GM23338 (cell line): Measurements from ENCODE around the gene TYSND1.

Experiments used
- EZH2phosphoT487 ChIP-seq: fragments of 200-600 bp; sonication (generic); IDR thresholded peaks from one replicate; pipeline ENCODE4 v1.8.1; 2018; ENCODE audit warnings: antibody characterized with exemption; ENCODE audit not compliant: unreplicated experiment
- TF ChIP-seq, protein P1 (sequence below), 2 experiments: fragments of 200-600 bp in 1 of 2; sonication (generic) in 1 of 2; conservative IDR thresholded peaks; 2 replicates each; pipeline versions ENCODE4 v1.5.1 to v1.6.1; 2016 to 2017; ENCODE audit warnings: antibody characterized with exemption in 2 of 2, low read depth in 2 of 2, mild to moderate bottlenecking in 2 of 2, moderate library complexity in 1 of 2

DNA sequence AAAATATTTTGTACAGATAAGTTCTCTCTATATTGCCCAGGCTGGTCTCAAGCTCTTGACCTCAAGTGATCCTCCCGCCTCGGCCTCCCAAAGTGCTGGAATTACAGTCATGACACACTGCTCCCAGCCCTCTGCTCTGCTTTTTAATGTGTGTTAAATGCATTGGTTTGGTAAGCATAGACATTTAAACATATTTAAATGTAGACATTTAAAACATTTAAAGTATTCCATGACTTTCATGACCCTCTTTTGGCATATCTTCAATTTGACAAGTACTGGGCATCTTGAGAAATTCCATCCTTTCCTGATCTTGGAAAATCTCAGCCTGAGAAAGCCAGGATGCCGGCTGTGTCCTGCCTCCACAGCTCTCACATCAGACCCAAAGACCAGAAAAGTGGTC, 29.0 kb upstream of the TYSND1 start:
- TF ChIP-seq EZH2phosphoT487, result no peak
- TF ChIP-seq, protein P1, sequence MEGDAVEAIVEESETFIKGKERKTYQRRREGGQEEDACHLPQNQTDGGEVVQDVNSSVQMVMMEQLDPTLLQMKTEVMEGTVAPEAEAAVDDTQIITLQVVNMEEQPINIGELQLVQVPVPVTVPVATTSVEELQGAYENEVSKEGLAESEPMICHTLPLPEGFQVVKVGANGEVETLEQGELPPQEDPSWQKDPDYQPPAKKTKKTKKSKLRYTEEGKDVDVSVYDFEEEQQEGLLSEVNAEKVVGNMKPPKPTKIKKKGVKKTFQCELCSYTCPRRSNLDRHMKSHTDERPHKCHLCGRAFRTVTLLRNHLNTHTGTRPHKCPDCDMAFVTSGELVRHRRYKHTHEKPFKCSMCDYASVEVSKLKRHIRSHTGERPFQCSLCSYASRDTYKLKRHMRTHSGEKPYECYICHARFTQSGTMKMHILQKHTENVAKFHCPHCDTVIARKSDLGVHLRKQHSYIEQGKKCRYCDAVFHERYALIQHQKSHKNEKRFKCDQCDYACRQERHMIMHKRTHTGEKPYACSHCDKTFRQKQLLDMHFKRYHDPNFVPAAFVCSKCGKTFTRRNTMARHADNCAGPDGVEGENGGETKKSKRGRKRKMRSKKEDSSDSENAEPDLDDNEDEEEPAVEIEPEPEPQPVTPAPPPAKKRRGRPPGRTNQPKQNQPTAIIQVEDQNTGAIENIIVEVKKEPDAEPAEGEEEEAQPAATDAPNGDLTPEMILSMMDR (conservative IDR thresholded peaks at IDR 0.05; ENCODE audit: low read depth in 2 of 2), result no peak
